ENCODE measurements around the gene MEIOSIN. TPM values are rescaled to one million over a fixed set of nuclear protein-coding genes. Genes with fewer than 3 reads are reported as not detected.

MEIOSIN gene
- not detected in 2 replicates for total RNA-seq

GRCh38 chr19:45733160-45733810 is at the start of gene MEIOSIN:
TSS of gene MEIOSIN (plus strand) at chr19:45733439. CDS start at chr19:45735377, 1,938 bp downstream.

DNA sequence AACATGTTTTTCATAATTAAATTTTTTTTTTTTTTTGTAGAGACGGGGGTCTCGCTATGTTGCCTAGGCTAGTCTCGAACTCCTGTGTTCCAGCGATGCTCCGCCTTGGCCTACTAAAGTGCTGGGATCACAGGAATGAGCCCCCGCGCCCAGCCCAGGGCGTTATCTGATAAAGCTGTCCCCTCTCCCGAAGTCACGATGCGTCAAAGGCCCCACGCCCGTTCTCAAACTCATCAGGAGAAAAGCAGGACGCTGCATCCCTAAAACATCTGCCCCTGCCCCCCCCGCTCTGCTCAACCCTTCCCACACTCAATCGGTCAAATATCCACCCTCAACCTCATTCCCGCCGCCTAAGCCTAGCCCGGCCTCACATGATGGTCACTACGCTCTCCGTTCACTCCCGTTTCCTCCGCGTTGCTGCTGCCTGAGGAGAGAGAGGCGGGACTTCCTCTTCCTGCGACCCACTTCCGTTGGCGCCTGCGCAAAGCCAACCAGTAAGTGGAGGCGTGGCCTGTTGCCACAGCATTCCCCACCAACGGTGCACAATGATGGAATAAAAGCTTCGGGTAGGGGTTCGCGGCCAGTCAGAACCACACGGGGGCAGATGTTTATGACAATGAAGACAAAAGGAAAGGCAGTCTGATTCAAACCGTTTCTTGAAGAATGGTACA is 41.6 kb upstream of the MEIOSIN start, which contains the start of gene SNRPD2:
Gene SNRPD2, minus strand, starts transcription at position 438 of the 671 bp plus-strand sequence. Its CDS starts 65 bp downstream, at position 373.

DNA sequence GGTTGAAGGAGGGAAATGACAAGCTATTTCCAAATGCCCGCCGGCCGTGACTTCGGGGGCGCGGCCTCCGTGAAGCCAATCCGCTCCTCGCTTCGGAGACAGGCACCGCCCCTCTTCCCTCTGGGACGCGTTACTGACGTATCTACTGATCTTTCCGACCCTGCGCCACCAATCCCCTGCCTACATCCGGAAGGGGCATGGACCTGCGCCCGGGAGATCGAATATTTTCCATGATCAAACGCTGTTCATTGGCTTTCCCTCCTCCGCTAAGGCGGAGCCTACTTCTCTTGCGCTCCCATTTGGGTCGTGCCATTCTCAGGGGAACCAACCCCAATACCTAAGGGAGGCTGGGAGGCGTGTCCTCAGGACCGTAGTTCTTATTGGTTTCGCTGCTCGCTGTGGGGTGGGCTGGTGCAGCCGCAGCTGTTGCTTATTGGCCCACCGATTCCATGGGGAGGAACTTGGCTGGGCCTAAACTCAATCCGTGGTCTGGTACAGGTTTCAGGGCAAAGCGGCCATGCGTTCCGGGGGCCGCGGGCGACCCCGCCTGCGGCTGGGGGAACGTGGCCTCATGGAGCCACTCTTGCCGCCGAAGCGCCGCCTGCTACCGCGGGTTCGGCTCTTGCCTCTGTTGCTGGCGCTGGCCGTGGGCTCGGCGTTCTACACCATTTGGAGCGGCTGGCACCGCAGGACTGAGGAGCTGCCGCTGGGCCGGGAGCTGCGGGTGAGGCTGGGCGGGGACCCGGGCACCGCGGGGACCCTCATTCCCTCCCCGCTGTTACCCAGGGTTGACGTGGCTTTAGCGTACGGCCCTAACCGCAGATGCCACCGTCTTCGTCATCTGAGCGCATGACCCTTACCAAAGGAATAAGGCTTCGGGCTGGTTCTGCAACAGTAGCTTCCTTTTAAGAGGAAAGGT is 40.8 kb upstream of the MEIOSIN start, which contains the start of gene QPCTL:
Gene QPCTL, plus strand, starts transcription at position 480 of the 919 bp plus-strand sequence. Its CDS starts 38 bp downstream, at position 518.

DNA sequence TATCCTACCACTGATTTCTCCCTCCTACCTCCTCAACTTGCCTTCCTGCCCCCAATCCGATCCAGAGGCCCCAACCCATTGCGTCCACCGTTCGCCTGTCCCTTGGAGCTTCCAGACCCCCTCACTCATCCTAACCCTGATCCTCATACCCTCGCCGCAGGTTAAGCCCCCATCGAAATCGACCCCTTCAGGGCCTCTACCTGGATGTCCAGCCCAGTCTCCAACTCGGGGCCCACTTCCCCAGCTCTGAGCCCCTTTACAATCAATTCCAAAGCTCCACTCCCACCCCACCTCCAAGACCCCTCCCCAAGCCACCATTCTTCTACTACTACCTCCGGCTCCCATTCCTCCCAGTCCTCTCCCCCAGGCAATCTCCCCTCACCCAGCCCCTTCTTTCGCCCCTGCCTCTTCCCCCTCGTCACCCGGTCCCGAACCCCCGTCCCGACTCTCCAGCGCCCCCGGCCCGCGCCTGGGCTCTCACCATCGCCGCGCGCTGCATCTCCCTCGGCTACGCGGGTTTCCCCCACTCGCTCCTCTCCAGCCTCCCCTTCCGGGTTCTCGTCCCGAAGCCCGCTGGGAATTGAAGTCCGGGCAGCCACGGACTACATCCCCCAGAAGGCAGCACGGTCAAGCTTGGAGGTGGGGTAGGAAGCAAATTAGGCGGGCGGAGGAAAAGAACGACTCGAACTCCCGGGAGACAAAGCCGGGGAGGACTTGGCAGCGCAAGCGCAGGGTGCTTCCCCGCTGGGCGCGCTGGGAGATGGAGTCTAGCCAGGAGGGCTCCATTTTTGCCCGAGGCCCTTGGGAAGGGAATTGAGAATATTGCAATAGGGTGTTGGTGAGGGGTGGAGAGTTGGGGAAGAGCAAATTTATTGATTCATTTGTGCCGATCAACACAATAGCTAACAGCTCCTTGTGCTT is 2.6 kb upstream of the MEIOSIN start, which contains the start of gene FBXO46:
Gene FBXO46, minus strand, starts transcription at position 529 of the 921 bp plus-strand sequence. CDS start 17,401 bp downstream, outside the sequence.

GRCh38 chr19:45768984-45769782 is 35.9 kb downstream of the MEIOSIN start, which contains the start of gene SIX5:
TSS of gene SIX5 (minus strand) at chr19:45769252. CDS start at chr19:45768844, 408 bp downstream.

GRCh38 chr19:45782162-45782691 is 49.0 kb downstream of the MEIOSIN start, which contains the start of gene DMPK:
TSS of gene DMPK (minus strand) at chr19:45782490. CDS start at chr19:45782352, 138 bp downstream.

DNA sequence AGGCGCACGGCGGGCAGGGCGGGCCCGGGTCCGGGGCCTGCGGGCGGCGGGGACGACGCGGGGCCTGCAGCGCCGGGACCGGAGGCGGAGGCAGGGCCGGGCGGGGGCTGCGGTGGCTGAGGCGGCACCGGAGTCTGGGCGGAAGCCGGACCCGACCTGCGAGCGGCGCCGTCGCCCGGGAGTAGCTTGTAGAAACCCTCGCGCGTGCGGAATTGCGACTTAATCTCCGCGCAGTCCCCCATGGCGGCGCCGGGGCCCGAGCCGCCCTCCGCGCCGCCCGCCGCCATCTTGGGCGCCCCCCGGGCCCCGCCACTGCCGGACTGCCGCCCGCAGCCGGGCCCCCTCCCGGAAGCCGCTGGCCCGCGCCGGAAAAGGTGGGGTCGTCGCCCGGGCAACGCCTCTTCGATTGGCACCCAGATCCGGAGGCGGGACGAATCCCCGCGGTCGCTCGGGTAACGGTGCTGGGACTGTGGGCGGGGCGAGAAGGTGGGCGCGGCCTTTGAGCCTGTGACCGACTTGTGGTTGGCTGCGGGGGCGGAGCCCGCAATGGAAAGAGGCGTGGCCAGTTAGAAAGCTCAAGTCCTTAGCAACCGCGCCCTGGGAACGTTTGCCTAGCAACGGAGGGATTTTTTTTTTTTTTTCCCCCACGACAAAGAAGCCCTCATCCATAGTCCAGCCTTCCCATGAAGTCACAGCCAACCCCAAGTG is 59.4 kb downstream of the MEIOSIN start, which contains the start of gene DMWD:
Gene DMWD, minus strand, starts transcription at position 376 of the 708 bp plus-strand sequence. Its CDS starts 89 bp downstream, at position 287.

Other genes starting within 250 kb of the MEIOSIN start
- 6.7 and 16.6 TPM in 2 replicates for gene RTN2, start 236.4 kb upstream of the MEIOSIN start, total RNA-seq
- gene PPM1N, start 235.0 kb upstream of the MEIOSIN start, total RNA-seq: 1.9 and 4.1 TPM in 2 replicates
- 153 and 157 TPM in 2 replicates for gene VASP, start 226.0 kb upstream of the MEIOSIN start, total RNA-seq
- gene OPA3, start 148.6 kb upstream of the MEIOSIN start, total RNA-seq: 9.7 and 13.0 TPM in 2 replicates
- not detected in 2 replicates for gene GPR4, start 131.2 kb upstream of the MEIOSIN start, total RNA-seq
- gene EML2, start 94.0 kb upstream of the MEIOSIN start, total RNA-seq: 74.6 and 132 TPM in 2 replicates
- gene GIPR, start 65.2 kb upstream of the MEIOSIN start, total RNA-seq: 0.15 and 1.4 TPM in 2 replicates
- gene SNRPD2, start 41.5 kb upstream of the MEIOSIN start, total RNA-seq: 339 and 436 TPM in 2 replicates
- gene QPCTL, start 40.8 kb upstream of the MEIOSIN start, total RNA-seq: 30.1 and 35.1 TPM in 2 replicates
- gene FBXO46, start 2.5 kb upstream of the MEIOSIN start, total RNA-seq: 9.1 and 10.7 TPM in 2 replicates
- gene SIX5, start 35.8 kb downstream of the MEIOSIN start, total RNA-seq: 10.8 and 14.8 TPM in 2 replicates
- 2.1 and 7.1 TPM in 2 replicates for gene DMPK, start 49.1 kb downstream of the MEIOSIN start, total RNA-seq
- 40.7 and 41.0 TPM in 2 replicates for gene DMWD, start 59.4 kb downstream of the MEIOSIN start, total RNA-seq
- not detected in 2 replicates for gene RSPH6A, start 81.9 kb downstream of the MEIOSIN start, total RNA-seq
- 28.9 and 29.0 TPM in 2 replicates for gene SYMPK, start 129.7 kb downstream of the MEIOSIN start, total RNA-seq
- gene FOXA3, start 130.9 kb downstream of the MEIOSIN start, total RNA-seq: not detected in 2 replicates
- 17.1 and 26.2 TPM in 2 replicates for gene IRF2BP1, start 152.7 kb downstream of the MEIOSIN start, total RNA-seq
- 3.2 and 6.8 TPM in 2 replicates for gene MYPOP, start 169.2 kb downstream of the MEIOSIN start, total RNA-seq
- gene NANOS2, start 181.3 kb downstream of the MEIOSIN start, total RNA-seq: not detected in 2 replicates
- gene NOVA2, start 240.4 kb downstream of the MEIOSIN start, total RNA-seq: not detected in 2 replicates